HG03432 (cell line): ENCODE measurements around the gene OR4M1.
"Not testable (repeated sequence)": the region's sequence is repeated elsewhere in the genome, so short reads cannot be mapped to it uniquely, and the experiment has no call there.

Experiments
- ATAC-seq: cut with Tn5 transposase; IDR thresholded peaks from one replicate; pipeline ENCODE4 v1.9.1; 2021; ENCODE audit warnings: mild to moderate bottlenecking, moderate library complexity; ENCODE audit not compliant: unreplicated experiment

Gene OR4M1

DNA sequence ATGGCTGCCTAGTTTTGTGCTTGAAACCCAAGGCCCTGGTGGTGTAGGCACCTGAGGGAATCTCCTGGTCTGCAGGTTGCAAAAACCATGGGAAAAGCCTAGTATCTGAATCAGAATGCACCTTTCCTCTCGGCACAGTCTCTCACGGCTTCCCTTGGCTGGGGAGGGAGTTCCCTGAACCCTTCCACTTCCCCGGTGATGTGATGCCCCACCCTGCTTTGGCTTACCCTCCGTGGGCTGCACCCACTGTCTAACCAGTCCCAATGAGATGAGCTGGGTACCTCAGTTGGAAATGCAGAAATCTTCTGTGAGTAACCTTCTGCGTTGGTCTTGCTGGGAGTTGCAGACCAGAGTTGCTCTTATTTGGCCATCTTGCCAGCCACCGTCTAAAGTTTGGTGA, 47.7 kb downstream of the OR4M1 start:
- ATAC-seq: not testable (repeated sequence)

- no peak for ATAC-seq
Observed at GRCh38 chr14:19823178-19823577, 49.9 kb downstream of the OR4M1 start.

- no peak for ATAC-seq
Observed at GRCh38 chr14:19823765-19824164, 50.5 kb downstream of the OR4M1 start.

- ATAC-seq: not testable (repeated sequence)
Observed at GRCh38 chr14:19827626-19828244, 54.4 kb downstream of the OR4M1 start.

DNA sequence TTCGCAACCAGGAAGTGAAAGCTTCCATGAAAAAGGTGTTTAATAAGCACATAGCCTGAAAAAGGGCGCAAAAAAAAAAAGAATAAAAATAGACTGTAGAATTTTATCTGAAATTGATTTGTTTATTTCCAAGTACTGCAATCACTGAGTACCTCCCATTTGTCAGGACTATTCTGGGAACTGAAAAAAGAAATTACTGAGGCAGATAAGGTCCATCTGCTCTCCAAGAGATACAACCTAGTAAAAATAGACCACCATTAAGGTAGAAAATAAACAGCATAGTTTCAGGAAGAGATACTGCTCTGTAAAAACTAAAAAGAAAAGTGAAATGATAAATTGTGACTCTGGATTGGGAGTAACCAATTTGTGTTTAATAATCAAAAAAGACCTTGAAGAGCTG, 55.0 kb downstream of the OR4M1 start:
- ATAC-seq: no peak
